Gastrocnemius medialis (tissue), 4 donors: ENCODE results near the gene CCDC93. TPM values are rescaled to one million over a fixed set of nuclear protein-coding genes. Genes with fewer than 3 reads are reported as not detected.
"Not testable (repeated sequence)": the region's sequence is repeated elsewhere in the genome, so short reads cannot be mapped to it uniquely, and the experiment has no call there.

Experiments
- ATAC-seq, 2 donors: fragments of 150-250 bp; one replicate each; pipeline ENCODE4 v1.9.1; 2016
- DNase-seq, 2 donors: peaks; one replicate each; pipeline ENCODE4 v3.0.0-alpha.2; 2019
- H3K27ac ChIP-seq, 4 donors: fragments of 200-600 bp; sonication (generic); 1 replicate in 1 of 4; 2 replicates in 3 of 4; pipeline ENCODE4 v1.5.1; 2016 to 2018; ENCODE audit warnings: mild to moderate bottlenecking in 2 of 4, moderate library complexity in 1 of 4
- H3K27me3 ChIP-seq, 3 donors: fragments of 200-600 bp; sonication (generic) in 2 of 3; 1 replicate in 1 of 3; 2 replicates in 2 of 3; pipeline versions ENCODE4 v1.5.1 to v1.6.0; 2016 to 2019; ENCODE audit warnings: mild to moderate bottlenecking in 1 of 3, moderate library complexity in 1 of 3
- H3K36me3 ChIP-seq, 2 donors: fragments of 200-600 bp; sonication (generic) in 1 of 2; one replicate each; pipeline ENCODE4 v1.5.1; 2017 to 2018
- H3K4me1 ChIP-seq, 2 donors: fragments of 200-600 bp; sonication (generic) in 1 of 2; one replicate each; pipeline ENCODE4 v1.5.1; 2016 to 2017; ENCODE audit warnings: mild to moderate bottlenecking in 2 of 2
- H3K4me3 ChIP-seq, 4 donors: fragments of 200-600 bp; sonication (generic) in 3 of 4; 1 replicate in 1 of 4; 2 replicates in 3 of 4; pipeline ENCODE4 v1.5.1; 2016 to 2019; ENCODE audit warnings: mild to moderate bottlenecking in 2 of 4
- H3K9me3 ChIP-seq, 3 donors: fragments of 200-600 bp; sonication (generic) in 2 of 3; 1 replicate in 1 of 3; 2 replicates in 2 of 3; pipeline ENCODE4 v1.5.1; 2016 to 2019
- CTCF ChIP-seq, 5 experiments: fragments of 450-650 bp in 3 of 5; fragments of 200-600 bp in 2 of 5; sonication (generic) in 2 of 5; IDR thresholded peaks in 4 of 5; conservative IDR thresholded peaks in 1 of 5; 1 replicate in 4 of 5; 2 replicates in 1 of 5; pipeline ENCODE4 v1.5.1; 2016 to 2019; ENCODE audit warnings: antibody characterized with exemption in 5 of 5, mild to moderate bottlenecking in 3 of 5, moderate library complexity in 3 of 5
- POLR2A ChIP-seq, 2 donors: fragments of 450-650 bp; IDR thresholded peaks; one replicate each; pipeline ENCODE4 v1.6.1; 2017; ENCODE audit warnings: antibody characterized with exemption in 2 of 2, mild to moderate bottlenecking in 2 of 2, moderate library complexity in 2 of 2
- in situ Hi-C, 4 donors: fragments of 200-750 bp; cut with MboI; loops; one replicate each; pipeline versions ENCODE4 v1.15.0 to v1.8.0; 2017; ENCODE audit warnings: low sequenced_read_pairs in 4 of 4
- intact Hi-C: fragments of 100-400 bp; cut with DNase I; formaldehyde crosslinking; loops from one replicate; pipeline ENCODE4 v1.15.1; 2023; ENCODE audit warnings: low total_unique reads
- total RNA-seq, 4 donors: library from RNA; depleted of rRNA; stranded (reverse); fragments of >200 nt; gene quantifications; one replicate each; pipeline versions ENCODE4 v1.1.0 to v1.2.3, GENCODE V29; 2016

Gene CCDC93
- total RNA-seq, 4 donors from 2014 or later: 9.6 to 13.6 (median 12.8) TPM

DNA sequence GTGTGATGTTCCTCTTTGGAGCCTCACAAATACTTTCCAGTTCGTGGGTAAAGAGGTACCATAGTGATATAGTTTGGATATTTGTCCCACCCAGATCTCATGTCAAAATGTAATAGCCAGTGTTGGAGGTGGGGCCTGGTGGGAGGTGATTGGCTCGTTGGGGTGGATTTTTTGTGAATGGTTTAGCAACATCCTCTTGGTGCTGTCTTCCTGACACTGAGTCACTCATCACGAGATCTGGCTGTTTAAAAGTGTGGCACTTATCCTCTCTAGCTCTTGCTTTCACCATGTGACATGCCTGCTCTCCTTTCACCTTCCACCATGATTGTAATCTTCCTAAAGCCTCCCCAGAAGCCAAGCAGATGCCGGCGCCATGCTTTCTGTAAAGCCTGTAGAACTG lies 3.0 kb upstream of the CCDC93 start:
- H3K4me3 ChIP-seq: no peak overlapping the region
- H3K36me3 ChIP-seq: no peaks in the 10 kb centered on the region
- no peaks in the 10 kb centered on the region for H3K27me3 ChIP-seq
- TF ChIP-seq POLR2A (IDR thresholded peaks at IDR 0.05) (no peak), CTCF (IDR thresholded peaks at IDR 0.05 in 4 of 5, conservative IDR thresholded peaks at IDR 0.05 in 1 of 5) (no peak)
- ATAC-seq (no peak), DNase-seq (no peak)
- no peak overlapping the region for H3K27ac ChIP-seq
- H3K4me1 ChIP-seq: peaks cover 10 to 18% of the 10 kb centered on the region in 2 donors
- in situ Hi-C loops (no loop called here), intact Hi-C loops (no loop called here)
- no peaks in the 10 kb centered on the region for H3K9me3 ChIP-seq

DNA sequence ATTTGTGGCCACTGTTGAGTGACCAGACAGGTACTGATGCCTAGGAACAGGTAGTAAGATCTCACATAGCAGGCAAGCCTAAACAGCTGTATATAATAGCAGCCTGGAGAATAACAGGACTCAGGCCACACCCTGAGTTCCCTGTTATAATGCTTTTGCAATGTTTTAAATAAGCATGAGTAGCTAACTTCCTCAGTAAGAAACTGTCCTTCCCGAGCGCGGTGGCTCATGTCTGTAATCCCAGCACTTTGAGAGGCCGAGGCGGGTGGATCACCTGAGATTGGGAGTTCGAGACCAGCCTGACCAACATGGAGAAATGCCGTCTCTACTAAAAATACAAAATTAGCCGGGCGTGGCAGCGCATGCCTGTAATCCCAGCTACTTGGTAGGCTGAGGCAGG lies 1.9 kb upstream of the CCDC93 start:
- H3K9me3 ChIP-seq, H3K4me3 ChIP-seq, H3K36me3 ChIP-seq, in situ Hi-C loops, H3K27me3 ChIP-seq, ATAC-seq, intact Hi-C loops, H3K27ac ChIP-seq, DNase-seq: not testable (repeated sequence)
- peaks cover 15 to 22% of the 10 kb centered on the region in 2 donors for H3K4me1 ChIP-seq

GRCh38 chr2:118014492-118014824 lies 588 bp upstream of the CCDC93 start:
- DNase-seq (no peak), ATAC-seq (peak in 1 of 2 donors; percentile 8)
- intact Hi-C loops (no loop called here), in situ Hi-C loops (no loop called here)
- no peaks in the 10 kb centered on the region for H3K9me3 ChIP-seq
- no peaks in the 10 kb centered on the region for H3K36me3 ChIP-seq
- H3K27me3 ChIP-seq: no peaks in the 10 kb centered on the region
- peaks cover 18 to 22% of the 10 kb centered on the region in 2 donors for H3K4me1 ChIP-seq
- peak overlapping the region; percentile 93 to 97 (median 96) for H3K27ac ChIP-seq
- TF ChIP-seq CTCF (IDR thresholded peaks at IDR 0.05 in 4 of 5, conservative IDR thresholded peaks at IDR 0.05 in 1 of 5) (no peak), POLR2A (IDR thresholded peaks at IDR 0.05) (no peak)
- peak overlapping the region; percentile 82 to 99 (median 95) for H3K4me3 ChIP-seq

DNA sequence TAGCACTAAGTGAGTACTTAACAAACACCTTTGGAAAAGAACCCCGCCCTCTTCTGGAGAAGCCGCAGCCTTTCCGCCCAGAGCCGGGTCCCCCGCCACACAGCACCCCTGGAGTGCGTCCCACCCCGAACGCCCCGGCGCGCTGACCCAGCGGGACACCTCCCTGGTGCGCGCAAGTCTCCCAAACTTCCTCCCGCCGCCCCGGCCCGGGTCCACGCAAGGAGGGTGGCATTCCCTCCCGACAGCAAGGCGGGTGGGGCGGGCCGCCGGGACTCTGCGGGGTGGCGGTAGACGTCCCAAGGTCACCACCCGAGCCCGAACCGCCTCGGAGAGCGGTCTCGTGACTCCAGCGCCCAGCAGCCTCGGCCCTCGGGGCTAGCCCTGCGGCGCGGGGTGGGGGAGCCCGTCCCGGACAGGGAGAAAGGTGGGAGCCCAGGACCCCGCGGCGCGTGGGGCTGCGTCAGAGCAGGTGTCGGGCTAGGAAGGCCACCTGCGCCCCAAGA lies 598 bp downstream of the CCDC93 start:
- Histone ChIP-seq H3K27ac (peak overlapping the region; percentile 93 to 97 (median 96)), H3K36me3 (peaks cover 0 to 7% of the 10 kb centered on the region in 2 donors), H3K4me3 (peak overlapping the region; percentile 82 to 99 (median 95)), H3K27me3 (no peaks in the 10 kb centered on the region), H3K9me3 (no peaks in the 10 kb centered on the region), H3K4me1 (peaks cover 18 to 22% of the 10 kb centered on the region in 2 donors)
- DNase-seq (peak; percentile 22 to 41), ATAC-seq (peak; percentile 58 to 62)
- in situ Hi-C loops (no loop called here), intact Hi-C loops (no loop called here)
- TF ChIP-seq POLR2A (IDR thresholded peaks at IDR 0.05) (no peak), CTCF (IDR thresholded peaks at IDR 0.05 in 4 of 5, conservative IDR thresholded peaks at IDR 0.05 in 1 of 5) (peak in 1 of 5 experiments; percentile 20)

DNA sequence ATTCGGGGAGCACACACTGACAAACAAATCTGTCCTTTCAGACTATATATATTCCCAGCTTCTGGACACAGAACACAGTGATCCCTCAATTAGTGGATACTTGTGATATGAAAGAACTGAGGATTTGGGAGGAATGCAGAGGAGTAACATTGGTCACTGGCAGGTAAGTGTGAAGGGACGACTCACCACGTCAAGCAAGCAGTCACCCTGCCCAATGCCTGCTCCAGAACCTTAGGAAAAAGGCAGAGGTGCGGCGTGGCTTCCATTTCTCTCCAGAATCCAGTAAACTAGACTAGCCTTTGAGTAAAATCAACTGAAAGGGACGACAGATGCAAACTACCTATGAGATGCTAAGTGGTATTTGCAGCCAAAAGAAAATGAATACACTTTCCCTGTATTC lies 1.1 kb downstream of the CCDC93 start:
- Histone ChIP-seq H3K36me3 (peaks cover 0 to 12% of the 10 kb centered on the region in 2 donors), H3K9me3 (no peaks in the 10 kb centered on the region), H3K4me3 (peak overlapping the region; percentile 82 to 99 (median 95)), H3K27ac (peak overlapping the region; percentile 93 to 97 (median 96)), H3K4me1 (peaks cover 18 to 22% of the 10 kb centered on the region in 2 donors), H3K27me3 (no peaks in the 10 kb centered on the region)
- ATAC-seq: no peak
- intact Hi-C loops: no loop called here
- no peak for TF ChIP-seq POLR2A (IDR thresholded peaks at IDR 0.05)
- TF ChIP-seq CTCF (IDR thresholded peaks at IDR 0.05 in 4 of 5, conservative IDR thresholded peaks at IDR 0.05 in 1 of 5): no peak
- in situ Hi-C loops: no loop called here
- no peak for DNase-seq
